Hepatocyte (in vitro differentiated cells): ENCODE data around the gene MSRB1.

Source experiments
- CTCF ChIP-seq: fragments of 200-600 bp; sonication (generic); IDR thresholded peaks from 2 replicates; pipeline ENCODE4 v1.5.1; 2016; ENCODE audit warnings: antibody characterized with exemption, mild to moderate bottlenecking; ENCODE audit not compliant: poor library complexity
- EZH2 ChIP-seq: fragments of 200-600 bp; sonication (generic); IDR thresholded peaks from 2 replicates; pipeline ENCODE4 v1.6.1; 2016; ENCODE audit warnings: antibody characterized with exemption, mild to moderate bottlenecking, borderline replicate concordance
- EZH2phosphoT487 ChIP-seq: fragments of 200-600 bp; sonication (generic); IDR thresholded peaks from one replicate; pipeline ENCODE4 v1.6.1; 2018; ENCODE audit warnings: antibody characterized with exemption, mild to moderate bottlenecking, low read depth, moderate library complexity; ENCODE audit not compliant: unreplicated experiment, severe bottlenecking

GRCh38 chr16:1924095-1924494, 18.9 kb downstream of the MSRB1 start:
- TF ChIP-seq CTCF (no peak), EZH2 (no peak), EZH2phosphoT487 (no peak)
